GM18520 (cell line): ENCODE data around the gene ATP2A1.
"Not testable (repeated sequence)": the region's sequence is repeated elsewhere in the genome, so short reads cannot be mapped to it uniquely, and the experiment has no call there.

Experiments used
- ATAC-seq: cut with Tn5 transposase; IDR thresholded peaks from one replicate; pipeline ENCODE4 v1.9.1; 2021; ENCODE audit not compliant: unreplicated experiment

ATP2A1 gene

DNA sequence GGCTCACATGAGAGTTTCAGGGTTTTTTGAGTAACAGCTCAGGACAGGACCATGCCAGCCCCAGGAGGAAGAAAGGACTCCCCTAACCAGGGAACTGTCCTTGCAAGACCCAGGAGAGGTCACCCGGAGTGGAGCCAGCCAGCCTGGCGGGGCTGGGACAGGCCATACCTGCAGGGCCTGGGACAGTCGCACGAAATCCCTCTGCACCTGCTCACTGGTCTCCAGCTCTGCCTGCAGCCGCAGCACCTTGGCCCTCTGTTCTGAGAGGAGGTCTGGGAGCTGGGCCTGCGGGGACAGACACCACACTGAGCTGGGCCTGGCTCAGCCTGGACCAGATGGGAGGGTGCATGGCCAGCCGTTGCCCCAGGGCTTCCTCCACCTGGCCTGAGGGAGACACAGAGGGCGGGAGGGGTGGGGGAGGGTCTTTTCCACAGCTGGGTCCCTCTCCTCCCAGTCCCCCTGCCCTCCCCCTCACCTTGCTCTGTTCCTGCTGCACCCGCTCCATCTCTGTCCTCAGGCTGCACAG, 27.0 kb downstream of the ATP2A1 start:
- no peak for ATAC-seq

DNA sequence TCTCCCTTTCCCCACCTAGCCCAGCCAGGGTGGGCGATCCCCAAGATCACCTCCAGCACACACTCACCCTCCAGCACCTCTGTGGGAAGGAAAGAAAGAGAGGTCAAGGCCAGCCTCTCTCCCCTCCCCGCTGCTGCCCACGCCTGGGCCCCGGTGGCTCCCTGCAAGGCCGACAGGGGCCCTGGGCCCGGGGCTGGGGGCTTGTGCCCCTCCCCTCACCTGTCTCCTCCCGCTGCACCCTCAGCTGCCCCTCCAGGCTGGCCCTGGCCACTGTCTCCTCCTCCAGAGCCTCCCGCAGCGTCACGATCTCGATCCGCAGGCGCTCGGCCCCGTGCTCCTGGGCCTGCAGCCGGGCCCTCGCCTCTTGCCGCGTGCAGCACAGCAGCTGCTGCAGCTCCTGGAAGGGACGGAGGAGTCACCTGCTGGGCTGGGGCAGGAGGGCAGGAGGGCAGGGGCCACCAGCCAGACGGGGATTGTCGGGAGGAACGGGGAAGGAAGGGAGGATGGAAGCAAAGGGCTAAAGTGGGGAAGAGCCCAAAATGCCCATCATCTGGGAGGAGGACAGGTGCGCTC, 27.6 kb downstream of the ATP2A1 start:
- no peak for ATAC-seq

DNA sequence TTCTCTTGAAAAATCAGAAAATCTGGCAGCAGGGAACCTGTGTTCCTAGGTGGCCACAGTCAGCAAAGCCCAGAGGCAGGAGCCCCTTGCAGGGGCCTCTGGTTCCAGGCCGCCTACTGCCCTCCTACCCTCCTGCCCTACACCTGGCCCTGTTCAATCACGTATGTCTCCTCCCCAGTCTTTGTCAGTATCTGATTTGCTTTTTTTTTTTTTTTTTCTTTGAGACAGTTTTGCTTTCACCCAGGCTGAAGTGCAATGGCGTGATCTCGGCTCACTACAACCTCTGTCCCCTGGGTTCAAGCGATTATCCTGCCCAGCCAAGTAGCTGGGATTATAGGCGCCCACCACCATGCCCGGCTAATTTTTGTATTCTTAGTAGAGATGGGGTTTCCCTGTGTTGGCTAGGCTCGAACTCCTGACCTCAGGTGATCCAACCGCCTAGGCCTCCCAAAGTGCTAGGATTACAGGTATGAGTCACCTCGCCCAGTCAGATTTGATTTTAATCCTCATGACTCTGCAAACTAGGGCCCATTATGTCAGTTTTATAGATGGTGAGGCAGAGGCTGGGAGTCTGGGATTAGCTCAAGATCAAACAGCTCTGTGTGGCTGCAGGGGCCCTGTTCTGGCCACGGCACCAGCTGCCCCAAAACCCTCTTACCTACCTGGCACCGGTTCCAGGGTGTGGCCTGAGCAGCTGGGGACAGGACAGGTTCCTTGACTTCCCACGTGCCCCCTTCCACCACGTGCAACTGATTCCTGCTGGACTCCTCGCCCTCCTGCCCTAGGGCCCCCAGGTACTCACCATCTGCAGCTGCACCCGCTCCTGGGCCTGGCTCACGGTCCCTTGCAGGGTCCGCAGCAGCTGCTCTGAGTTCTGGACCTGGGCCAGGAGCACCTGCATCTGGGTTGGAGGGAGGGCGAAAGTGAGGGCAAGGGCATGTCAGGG, 32.1 kb downstream of the ATP2A1 start:
- no peak for ATAC-seq

GRCh38 chr16:28912558-28912957, 34.3 kb downstream of the ATP2A1 start:
- no peak for ATAC-seq

- no peak for ATAC-seq
Measured at GRCh38 chr16:28913946-28914724, 35.8 kb downstream of the ATP2A1 start.

DNA sequence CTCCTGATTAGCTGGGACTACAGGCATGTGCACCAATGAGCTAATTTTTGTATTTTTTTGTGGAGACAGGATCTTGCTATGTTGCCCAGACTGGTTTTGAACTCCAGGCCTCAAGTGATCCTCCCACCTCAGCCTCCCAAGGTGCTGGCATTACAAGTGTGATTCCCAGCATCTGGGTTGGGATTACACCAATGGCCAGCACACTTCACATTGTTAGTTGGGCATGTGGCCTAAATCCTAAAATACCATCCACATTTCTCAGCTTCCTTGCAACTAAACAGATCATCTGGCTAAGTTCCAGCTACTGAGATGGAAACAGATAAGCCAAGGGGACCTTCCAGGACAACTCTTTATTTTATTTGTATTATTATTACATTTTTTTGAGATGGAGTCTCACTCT, 36.9 kb downstream of the ATP2A1 start:
- no peak for ATAC-seq

GRCh38 chr16:28917095-28917494, 38.8 kb downstream of the ATP2A1 start:
- ATAC-seq = no peak

DNA sequence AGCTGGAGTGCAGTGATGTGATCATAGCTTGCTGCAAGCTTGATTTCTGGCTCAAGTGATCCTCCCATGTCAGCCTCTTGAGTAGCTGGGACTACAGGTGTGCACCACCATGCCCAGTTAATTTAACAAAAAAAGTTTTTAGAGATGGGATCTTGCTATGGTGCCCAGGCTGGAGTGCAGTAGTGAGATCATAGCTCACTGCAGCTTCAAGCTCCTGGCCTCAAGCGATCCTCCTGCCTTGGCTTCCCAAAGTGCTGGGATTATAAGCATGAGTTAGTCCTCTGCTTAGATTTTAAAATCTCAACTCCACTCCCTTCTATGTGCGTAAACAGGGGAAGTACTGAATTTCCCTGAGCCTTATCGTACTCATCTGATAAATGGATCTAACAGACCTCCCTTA, 40.4 kb downstream of the ATP2A1 start:
- ATAC-seq = no peak

DNA sequence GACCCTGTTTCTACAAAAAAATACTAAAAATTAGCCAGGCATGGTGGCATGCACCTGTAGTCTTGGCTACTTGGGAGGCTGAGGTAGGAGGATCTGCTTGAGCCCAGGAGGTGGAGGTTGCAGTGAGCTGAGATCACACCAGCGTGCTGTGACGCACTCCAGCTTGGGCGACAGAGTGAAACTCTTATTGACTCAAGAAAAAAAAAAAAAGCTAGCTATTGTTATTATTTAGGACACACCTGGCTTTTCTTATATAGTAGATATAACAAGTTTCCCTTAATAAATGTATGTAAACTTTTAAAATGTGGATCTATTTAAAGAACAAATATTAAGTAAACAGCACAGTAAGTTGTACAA, 44.9 kb downstream of the ATP2A1 start:
- no peak for ATAC-seq

- peak; percentile 43 for ATAC-seq
Measured at GRCh38 chr16:28923652-28924398, 45.5 kb downstream of the ATP2A1 start.

DNA sequence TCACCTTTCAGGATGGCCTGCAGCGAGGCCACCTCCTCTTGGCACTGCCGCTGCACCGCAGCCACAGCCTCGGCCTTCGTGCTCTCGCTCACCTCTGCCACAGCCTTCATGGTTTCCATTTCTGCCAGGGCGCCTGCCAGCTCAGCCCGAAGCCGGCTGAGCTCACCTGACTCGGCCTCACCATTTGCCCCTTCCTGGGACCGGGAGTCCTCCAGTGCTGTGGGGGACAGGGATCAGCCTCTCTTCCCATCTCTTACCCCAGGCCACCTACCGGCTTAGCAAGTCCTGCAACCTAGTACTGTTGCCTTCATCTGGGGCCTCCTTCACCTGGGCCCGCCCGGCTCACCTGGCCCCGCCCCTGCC, 46.1 kb downstream of the ATP2A1 start:
- no peak for ATAC-seq

- ATAC-seq = peak; percentile 63
Measured at GRCh38 chr16:28924762-28925385, 46.6 kb downstream of the ATP2A1 start, which contains the start of gene RABEP2. Gene RABEP2, minus strand, starts transcription at chr16:28925238. Its CDS starts 75 bp downstream, at chr16:28925163.

- ATAC-seq = no peak
Measured at GRCh38 chr16:28925386-28926228, 47.3 kb downstream of the ATP2A1 start.

DNA sequence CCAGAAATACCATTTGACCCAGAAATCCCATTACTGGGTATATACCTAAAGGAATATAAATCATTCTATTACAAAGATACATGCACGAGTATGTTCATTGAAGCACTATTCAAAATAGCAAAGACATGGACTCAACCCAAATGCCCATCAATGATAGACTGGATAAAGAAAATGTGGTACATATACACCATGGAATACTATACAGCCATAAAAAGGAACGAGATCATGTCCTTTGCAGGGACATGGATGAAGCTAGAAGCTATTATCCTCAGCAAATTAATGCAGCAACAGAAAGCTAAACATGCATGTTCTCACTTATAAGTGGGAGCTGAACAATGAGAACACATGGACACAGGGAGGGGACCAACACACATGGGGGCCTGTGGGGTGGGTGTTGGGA, 48.0 kb downstream of the ATP2A1 start:
- not testable (repeated sequence) for ATAC-seq

- no peak for ATAC-seq
Measured at GRCh38 chr16:28927815-28928214, 49.5 kb downstream of the ATP2A1 start.

- no peak for ATAC-seq
Measured at GRCh38 chr16:28930203-28930602, 51.9 kb downstream of the ATP2A1 start.

GRCh38 chr16:28930652-28931051, 52.4 kb downstream of the ATP2A1 start:
- no peak for ATAC-seq

- no peak for ATAC-seq
Measured at GRCh38 chr16:28931801-28932225, 53.5 kb downstream of the ATP2A1 start, which contains the start of gene CD19. Gene CD19, plus strand, starts transcription at chr16:28931971. Its CDS starts 30 bp downstream, at chr16:28932001.
